ENCODE data around the gene FERMT1. TPM values are rescaled to one million over a fixed set of nuclear protein-coding genes. Genes with fewer than 3 reads are reported as not detected.

The FERMT1 gene
- total RNA-seq, 3 donors from 2014 or later = 17.4 to 102 (median 54.1) TPM

- peak in 1 of 3 donors; percentile 78 for DNase-seq
- Histone ChIP-seq H3K36me3 (ENCODE audit: low read depth) (no peaks in the 10 kb centered on the region), H3K9me3 (no peaks in the 10 kb centered on the region), H3K4me3 (no peak overlapping the region), H3K4me1 (ENCODE audit: low read depth) (no peaks in the 10 kb centered on the region)
- intact Hi-C loops (cut with DNase I, micrococcal nuclease) = no loop called here
- peak; percentile 39 for TF ChIP-seq CTCF (IDR thresholded peaks at IDR 0.05)
- peak; percentile 76 for ATAC-seq
Observed at GRCh38 chr20:6142348-6142993, 19.6 kb upstream of the FERMT1 start.

GRCh38 chr20:6140947-6141346, 18.1 kb upstream of the FERMT1 start:
- H3K9me3 ChIP-seq = no peaks in the 10 kb centered on the region
- DNase-seq (no peak), ATAC-seq (peak; percentile 65)
- H3K4me3 ChIP-seq = no peak overlapping the region
- no peaks in the 10 kb centered on the region for H3K4me1 ChIP-seq (ENCODE audit: low read depth)
- H3K36me3 ChIP-seq (ENCODE audit: low read depth) = no peaks in the 10 kb centered on the region
- intact Hi-C loops (cut with DNase I, micrococcal nuclease) = no loop called here
- no peak for TF ChIP-seq CTCF (IDR thresholded peaks at IDR 0.05)

- TF ChIP-seq CTCF (IDR thresholded peaks at IDR 0.05) = no peak
- ATAC-seq (no peak), DNase-seq (no peak)
- no peaks in the 10 kb centered on the region for H3K36me3 ChIP-seq (ENCODE audit: low read depth)
- H3K9me3 ChIP-seq = no peaks in the 10 kb centered on the region
- no peak overlapping the region for H3K4me3 ChIP-seq
- H3K4me1 ChIP-seq (ENCODE audit: low read depth) = no peaks in the 10 kb centered on the region
- intact Hi-C loops (cut with DNase I, micrococcal nuclease) = no loop called here
Observed at GRCh38 chr20:6135347-6135746, 12.5 kb upstream of the FERMT1 start.

- Histone ChIP-seq H3K9me3 (no peaks in the 10 kb centered on the region), H3K36me3 (ENCODE audit: low read depth) (no peaks in the 10 kb centered on the region), H3K4me1 (ENCODE audit: low read depth) (no peaks in the 10 kb centered on the region), H3K4me3 (no peak overlapping the region)
- ATAC-seq = no peak
- intact Hi-C loops (cut with DNase I, micrococcal nuclease) = no loop called here
- DNase-seq = no peak
- TF ChIP-seq CTCF (IDR thresholded peaks at IDR 0.05) = no peak
Observed at GRCh38 chr20:6134592-6134991, 11.8 kb upstream of the FERMT1 start.

GRCh38 chr20:6130045-6130444, 7.2 kb upstream of the FERMT1 start:
- Histone ChIP-seq H3K9me3 (no peaks in the 10 kb centered on the region), H3K4me1 (ENCODE audit: low read depth) (peaks cover 5% of the 10 kb centered on the region), H3K4me3 (no peak overlapping the region), H3K36me3 (ENCODE audit: low read depth) (no peaks in the 10 kb centered on the region)
- DNase-seq (no peak), ATAC-seq (no peak)
- no peak for TF ChIP-seq CTCF (IDR thresholded peaks at IDR 0.05)
- intact Hi-C loops (cut with DNase I, micrococcal nuclease) = no loop called here

GRCh38 chr20:6127825-6128224, 5.0 kb upstream of the FERMT1 start:
- H3K36me3 ChIP-seq (ENCODE audit: low read depth) = no peaks in the 10 kb centered on the region
- peaks cover 5% of the 10 kb centered on the region for H3K4me1 ChIP-seq (ENCODE audit: low read depth)
- DNase-seq (no peak), ATAC-seq (no peak)
- H3K9me3 ChIP-seq = no peaks in the 10 kb centered on the region
- no peak for TF ChIP-seq CTCF (IDR thresholded peaks at IDR 0.05)
- H3K4me3 ChIP-seq = no peak overlapping the region
- intact Hi-C loops (cut with DNase I, micrococcal nuclease) = no loop called here
